GM23338 (cell line): ENCODE data around the gene BCL2L13. TPM values are rescaled to one million over a fixed set of nuclear protein-coding genes. Genes with fewer than 3 reads are reported as not detected.
A peak's percentile ranks its signal among the peaks of the same experiment; 100 is the strongest.

ENCODE experiments used
- ATAC-seq: fragments of 200-7000 bp; cut with Tn5 transposase; 3 replicates; pipeline ENCODE4 v1.9.1; 2020
- DNase-seq: peaks from one replicate; pipeline ENCODE4 v3.0.0-alpha.2; 2015; ENCODE audit warnings: low spot score
- H2AFZ ChIP-seq: fragments of 200-600 bp; sonication (generic); 2 replicates; pipeline ENCODE4 v1.8.0; 2016; ENCODE audit warnings: antibody characterized with exemption, mild to moderate bottlenecking, moderate library complexity
- H3F3A ChIP-seq: fragments of 200-600 bp; sonication (generic); replicated peaks from 2 replicates; pipeline ENCODE4 v1.8.0; 2017; ENCODE audit warnings: antibody characterized with exemption, mixed run types, low read depth
- H3K27ac ChIP-seq: fragments of 200-600 bp; sonication (generic); 2 replicates; pipeline ENCODE4 v1.6.1; 2016; ENCODE audit warnings: low read depth
- H3K27me3 ChIP-seq: fragments of 200-600 bp; sonication (generic); 2 replicates; pipeline ENCODE4 v1.8.0; 2016; ENCODE audit warnings: mild to moderate bottlenecking, mixed run types, moderate library complexity; ENCODE audit not compliant: insufficient read depth
- H3K36me3 ChIP-seq: fragments of 200-600 bp; sonication (generic); 2 replicates; pipeline ENCODE4 v1.8.0; 2016; ENCODE audit warnings: mild to moderate bottlenecking; ENCODE audit not compliant: insufficient read depth
- H3K4me1 ChIP-seq: fragments of 200-600 bp; sonication (generic); 2 replicates; pipeline ENCODE4 v1.8.0; 2016; ENCODE audit warnings: mild to moderate bottlenecking, moderate library complexity; ENCODE audit not compliant: insufficient read depth
- H3K4me2 ChIP-seq: fragments of 200-600 bp; sonication (generic); 2 replicates; pipeline ENCODE4 v1.7.1; 2017; ENCODE audit warnings: mixed run types
- H3K4me3 ChIP-seq: fragments of 200-600 bp; sonication (generic); 2 replicates; pipeline ENCODE4 v1.6.1; 2016; ENCODE audit warnings: mixed run types
- H3K79me2 ChIP-seq: fragments of 200-600 bp; sonication (generic); replicated peaks from 2 replicates; pipeline ENCODE4 v1.8.0; 2017; ENCODE audit warnings: mild to moderate bottlenecking; ENCODE audit not compliant: insufficient read depth
- H3K9me2 ChIP-seq: fragments of 200-600 bp; sonication (generic); 2 replicates; pipeline ENCODE4 v1.8.0; 2017; ENCODE audit not compliant: insufficient read depth
- H4K20me1 ChIP-seq: fragments of 200-600 bp; sonication (generic); replicated peaks from 2 replicates; pipeline ENCODE4 v1.8.0; 2017; ENCODE audit warnings: mild to moderate bottlenecking; ENCODE audit not compliant: insufficient read depth
- H3K27ac Mint-ChIP-seq: 2 replicates; pipeline ENCODE4 v1.8.0; 2020; ENCODE audit warnings: inconsistent platforms, mild to moderate bottlenecking, moderate library complexity, mixed read lengths
- H3K27me3 Mint-ChIP-seq: 3 replicates; pipeline ENCODE4 v1.8.0; 2022; ENCODE audit warnings: low read depth, mild to moderate bottlenecking, moderate library complexity, mixed read lengths, inconsistent platforms; ENCODE audit not compliant: insufficient read depth, poor library complexity
- H3K36me3 Mint-ChIP-seq: 3 replicates; pipeline ENCODE4 v1.8.0; 2021; ENCODE audit warnings: low read depth, mild to moderate bottlenecking, inconsistent platforms, moderate library complexity, mixed read lengths
- H3K4me1 Mint-ChIP-seq: 3 replicates; pipeline ENCODE4 v1.8.0; 2020; ENCODE audit warnings: mild to moderate bottlenecking, inconsistent platforms, mixed read lengths
- H3K4me3 Mint-ChIP-seq: 3 replicates; pipeline ENCODE4 v1.8.0; 2021; ENCODE audit warnings: moderate library complexity, mild to moderate bottlenecking, inconsistent platforms, mixed read lengths
- H3K9me3 Mint-ChIP-seq: 3 replicates; pipeline ENCODE4 v1.8.0; 2020; ENCODE audit warnings: moderate library complexity, mild to moderate bottlenecking, inconsistent platforms, mixed read lengths
- CREB1 ChIP-seq: fragments of 250-450 bp; sonication (Bioruptor Pico); IDR thresholded peaks from 2 replicates; pipeline ENCODE4 v1.5.0; 2020; ENCODE audit warnings: low read depth, mild to moderate bottlenecking, moderate library complexity
- EZH2 ChIP-seq: fragments of 200-600 bp; sonication (generic); IDR thresholded peaks from one replicate; pipeline ENCODE4 v1.8.0; 2017; ENCODE audit warnings: antibody characterized with exemption, mild to moderate bottlenecking, low read depth; ENCODE audit not compliant: unreplicated experiment
- EZH2phosphoT487 ChIP-seq: fragments of 200-600 bp; sonication (generic); IDR thresholded peaks from one replicate; pipeline ENCODE4 v1.8.1; 2018; ENCODE audit warnings: antibody characterized with exemption; ENCODE audit not compliant: unreplicated experiment
- NANOG ChIP-seq: IDR thresholded peaks from 2 replicates; pipeline ENCODE4 v1.6.1; 2016; ENCODE audit warnings: antibody characterized with exemption, borderline replicate concordance
- POLR2AphosphoS5 ChIP-seq: IDR thresholded peaks from 2 replicates; pipeline ENCODE4 v1.6.1; 2016; ENCODE audit warnings: antibody characterized with exemption, low read depth
- STAT1 ChIP-seq: IDR thresholded peaks from one replicate; pipeline ENCODE4 v1.6.1; 2016; ENCODE audit warnings: antibody characterized with exemption; ENCODE audit not compliant: unreplicated experiment
- ZNF114 ChIP-seq: fragments of 250-450 bp; sonication (Bioruptor Pico); IDR thresholded peaks from 2 replicates; pipeline ENCODE4 v1.5.0; 2020; ENCODE audit warnings: mild to moderate bottlenecking, moderate library complexity
- ZNF331 ChIP-seq: fragments of 250-450 bp; sonication (Bioruptor Pico); IDR thresholded peaks from 2 replicates; pipeline ENCODE4 v1.5.0; 2020; ENCODE audit warnings: low read depth, mild to moderate bottlenecking, moderate library complexity
- polyA plus RNA-seq: library from polyadenylated mRNA; unstranded; fragments of >200 nt; fragmentation: Nextera tagmentation; extraction: Ambion mirVana; gene quantifications from 2 replicates; pipeline ENCODE4 v1.2.1, GENCODE V29; 2016
- total RNA-seq: library from RNA; depleted of rRNA; stranded (reverse); fragments of >200 nt; shearing (Covaris generic); gene quantifications from 2 replicates; pipeline ENCODE4 v1.2.3, GENCODE V29; 2014
- TF ChIP-seq, protein P1 (sequence below): IDR thresholded peaks from 2 replicates; pipeline ENCODE4 v1.6.1; 2016; ENCODE audit warnings: antibody characterized with exemption
- TF ChIP-seq, protein P2 (sequence below): fragments of 250-450 bp; sonication (Bioruptor Pico); IDR thresholded peaks from 2 replicates; pipeline ENCODE4 v1.5.0; 2020; ENCODE audit warnings: mild to moderate bottlenecking, moderate library complexity
- TF ChIP-seq, protein P3 (sequence below), 2 experiments: fragments of 200-600 bp in 1 of 2; sonication (generic) in 1 of 2; conservative IDR thresholded peaks; 2 replicates each; pipeline versions ENCODE4 v1.5.1 to v1.6.1; 2016 to 2017; ENCODE audit warnings: antibody characterized with exemption in 2 of 2, low read depth in 2 of 2, mild to moderate bottlenecking in 2 of 2, moderate library complexity in 1 of 2

Gene BCL2L13
- total and polyA plus RNA-seq, 2 experiments from 2014 or later: 22.4 to 32.3 TPM

DNA sequence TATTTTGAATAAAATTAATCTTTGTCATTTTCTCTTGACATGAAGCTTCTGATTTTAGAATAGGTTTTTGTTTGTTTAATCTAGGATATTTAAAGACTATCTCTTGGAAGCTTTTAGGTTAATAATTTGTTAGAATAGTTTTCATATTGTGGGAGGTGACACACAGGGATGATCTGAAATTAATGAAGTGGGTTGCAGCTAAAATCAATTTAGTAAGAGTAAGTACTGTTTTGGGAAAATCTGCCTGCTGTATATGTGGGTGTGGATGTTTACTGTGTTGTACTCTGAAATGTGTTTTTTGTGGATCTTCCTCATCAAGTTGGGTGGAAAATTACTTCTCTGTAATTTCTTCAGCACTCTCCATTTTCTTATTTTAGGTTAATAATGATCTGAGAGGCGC is 68.4 kb downstream of the BCL2L13 start:
- ATAC-seq: no peak

More for the DNA sequence above, 68.4 kb downstream of the BCL2L13 start:
- Mint-ChIP-seq H3K4me3 (no peak overlapping the region), H3K4me1 (peaks cover 8% of the 10 kb centered on the region; the same call in 2 of the 3 replicates), H3K27ac (peak overlapping the region; percentile 96), H3K27me3 (peaks cover 2% of the 10 kb centered on the region), H3K36me3 (peaks cover 19% of the 10 kb centered on the region; the same call in 2 of the 3 replicates), H3K9me3 (no peaks in the 10 kb centered on the region)
- no peaks in the 10 kb centered on the region for H3K27me3 ChIP-seq
- TF ChIP-seq, protein P1, sequence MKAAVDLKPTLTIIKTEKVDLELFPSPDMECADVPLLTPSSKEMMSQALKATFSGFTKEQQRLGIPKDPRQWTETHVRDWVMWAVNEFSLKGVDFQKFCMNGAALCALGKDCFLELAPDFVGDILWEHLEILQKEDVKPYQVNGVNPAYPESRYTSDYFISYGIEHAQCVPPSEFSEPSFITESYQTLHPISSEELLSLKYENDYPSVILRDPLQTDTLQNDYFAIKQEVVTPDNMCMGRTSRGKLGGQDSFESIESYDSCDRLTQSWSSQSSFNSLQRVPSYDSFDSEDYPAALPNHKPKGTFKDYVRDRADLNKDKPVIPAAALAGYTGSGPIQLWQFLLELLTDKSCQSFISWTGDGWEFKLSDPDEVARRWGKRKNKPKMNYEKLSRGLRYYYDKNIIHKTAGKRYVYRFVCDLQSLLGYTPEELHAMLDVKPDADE: no peak
- TF ChIP-seq, protein P2, sequence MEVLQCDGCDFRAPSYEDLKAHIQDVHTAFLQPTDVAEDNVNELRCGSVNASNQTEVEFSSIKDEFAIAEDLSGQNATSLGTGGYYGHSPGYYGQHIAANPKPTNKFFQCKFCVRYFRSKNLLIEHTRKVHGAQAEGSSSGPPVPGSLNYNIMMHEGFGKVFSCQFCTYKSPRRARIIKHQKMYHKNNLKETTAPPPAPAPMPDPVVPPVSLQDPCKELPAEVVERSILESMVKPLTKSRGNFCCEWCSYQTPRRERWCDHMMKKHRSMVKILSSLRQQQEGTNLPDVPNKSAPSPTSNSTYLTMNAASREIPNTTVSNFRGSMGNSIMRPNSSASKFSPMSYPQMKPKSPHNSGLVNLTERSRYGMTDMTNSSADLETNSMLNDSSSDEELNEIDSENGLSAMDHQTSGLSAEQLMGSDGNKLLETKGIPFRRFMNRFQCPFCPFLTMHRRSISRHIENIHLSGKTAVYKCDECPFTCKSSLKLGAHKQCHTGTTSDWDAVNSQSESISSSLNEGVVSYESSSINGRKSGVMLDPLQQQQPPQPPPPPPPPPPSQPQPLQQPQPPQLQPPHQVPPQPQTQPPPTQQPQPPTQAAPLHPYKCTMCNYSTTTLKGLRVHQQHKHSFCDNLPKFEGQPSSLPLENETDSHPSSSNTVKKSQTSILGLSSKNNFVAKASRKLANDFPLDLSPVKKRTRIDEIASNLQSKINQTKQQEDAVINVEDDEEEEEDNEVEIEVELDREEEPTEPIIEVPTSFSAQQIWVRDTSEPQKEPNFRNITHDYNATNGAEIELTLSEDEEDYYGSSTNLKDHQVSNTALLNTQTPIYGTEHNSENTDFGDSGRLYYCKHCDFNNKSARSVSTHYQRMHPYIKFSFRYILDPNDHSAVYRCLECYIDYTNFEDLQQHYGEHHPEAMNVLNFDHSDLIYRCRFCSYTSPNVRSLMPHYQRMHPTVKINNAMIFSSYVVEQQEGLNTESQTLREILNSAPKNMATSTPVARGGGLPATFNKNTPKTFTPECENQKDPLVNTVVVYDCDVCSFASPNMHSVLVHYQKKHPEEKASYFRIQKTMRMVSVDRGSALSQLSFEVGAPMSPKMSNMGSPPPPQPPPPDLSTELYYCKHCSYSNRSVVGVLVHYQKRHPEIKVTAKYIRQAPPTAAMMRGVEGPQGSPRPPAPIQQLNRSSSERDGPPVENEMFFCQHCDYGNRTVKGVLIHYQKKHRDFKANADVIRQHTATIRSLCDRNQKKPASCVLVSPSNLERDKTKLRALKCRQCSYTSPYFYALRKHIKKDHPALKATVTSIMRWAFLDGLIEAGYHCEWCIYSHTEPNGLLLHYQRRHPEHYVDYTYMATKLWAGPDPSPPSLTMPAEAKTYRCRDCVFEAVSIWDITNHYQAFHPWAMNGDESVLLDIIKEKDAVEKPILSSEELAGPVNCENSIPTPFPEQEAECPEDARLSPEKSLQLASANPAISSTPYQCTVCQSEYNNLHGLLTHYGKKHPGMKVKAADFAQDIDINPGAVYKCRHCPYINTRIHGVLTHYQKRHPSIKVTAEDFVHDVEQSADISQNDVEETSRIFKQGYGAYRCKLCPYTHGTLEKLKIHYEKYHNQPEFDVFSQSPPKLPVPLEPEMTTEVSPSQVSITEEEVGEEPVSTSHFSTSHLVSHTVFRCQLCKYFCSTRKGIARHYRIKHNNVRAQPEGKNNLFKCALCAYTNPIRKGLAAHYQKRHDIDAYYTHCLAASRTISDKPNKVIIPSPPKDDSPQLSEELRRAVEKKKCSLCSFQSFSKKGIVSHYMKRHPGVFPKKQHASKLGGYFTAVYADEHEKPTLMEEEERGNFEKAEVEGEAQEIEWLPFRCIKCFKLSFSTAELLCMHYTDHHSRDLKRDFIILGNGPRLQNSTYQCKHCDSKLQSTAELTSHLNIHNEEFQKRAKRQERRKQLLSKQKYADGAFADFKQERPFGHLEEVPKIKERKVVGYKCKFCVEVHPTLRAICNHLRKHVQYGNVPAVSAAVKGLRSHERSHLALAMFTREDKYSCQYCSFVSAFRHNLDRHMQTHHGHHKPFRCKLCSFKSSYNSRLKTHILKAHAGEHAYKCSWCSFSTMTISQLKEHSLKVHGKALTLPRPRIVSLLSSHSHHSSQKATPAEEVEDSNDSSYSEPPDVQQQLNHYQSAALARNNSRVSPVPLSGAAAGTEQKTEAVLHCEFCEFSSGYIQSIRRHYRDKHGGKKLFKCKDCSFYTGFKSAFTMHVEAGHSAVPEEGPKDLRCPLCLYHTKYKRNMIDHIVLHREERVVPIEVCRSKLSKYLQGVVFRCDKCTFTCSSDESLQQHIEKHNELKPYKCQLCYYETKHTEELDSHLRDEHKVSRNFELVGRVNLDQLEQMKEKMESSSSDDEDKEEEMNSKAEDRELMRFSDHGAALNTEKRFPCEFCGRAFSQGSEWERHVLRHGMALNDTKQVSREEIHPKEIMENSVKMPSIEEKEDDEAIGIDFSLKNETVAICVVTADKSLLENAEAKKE (CRISPR knock-in tag): no peak
- TF ChIP-seq NANOG (no peak), ZNF114 (no peak), POLR2AphosphoS5 (no peak), STAT1 (no peak), EZH2 (no peak), ZNF331 (CRISPR knock-in tag) (no peak), CREB1 (CRISPR knock-in tag) (no peak), EZH2phosphoT487 (no peak)
- TF ChIP-seq, protein P3, sequence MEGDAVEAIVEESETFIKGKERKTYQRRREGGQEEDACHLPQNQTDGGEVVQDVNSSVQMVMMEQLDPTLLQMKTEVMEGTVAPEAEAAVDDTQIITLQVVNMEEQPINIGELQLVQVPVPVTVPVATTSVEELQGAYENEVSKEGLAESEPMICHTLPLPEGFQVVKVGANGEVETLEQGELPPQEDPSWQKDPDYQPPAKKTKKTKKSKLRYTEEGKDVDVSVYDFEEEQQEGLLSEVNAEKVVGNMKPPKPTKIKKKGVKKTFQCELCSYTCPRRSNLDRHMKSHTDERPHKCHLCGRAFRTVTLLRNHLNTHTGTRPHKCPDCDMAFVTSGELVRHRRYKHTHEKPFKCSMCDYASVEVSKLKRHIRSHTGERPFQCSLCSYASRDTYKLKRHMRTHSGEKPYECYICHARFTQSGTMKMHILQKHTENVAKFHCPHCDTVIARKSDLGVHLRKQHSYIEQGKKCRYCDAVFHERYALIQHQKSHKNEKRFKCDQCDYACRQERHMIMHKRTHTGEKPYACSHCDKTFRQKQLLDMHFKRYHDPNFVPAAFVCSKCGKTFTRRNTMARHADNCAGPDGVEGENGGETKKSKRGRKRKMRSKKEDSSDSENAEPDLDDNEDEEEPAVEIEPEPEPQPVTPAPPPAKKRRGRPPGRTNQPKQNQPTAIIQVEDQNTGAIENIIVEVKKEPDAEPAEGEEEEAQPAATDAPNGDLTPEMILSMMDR (conservative IDR thresholded peaks at IDR 0.05; ENCODE audit: low read depth in 2 of 2): no peak
- no peaks in the 10 kb centered on the region for H4K20me1 ChIP-seq
- H3K79me2 ChIP-seq: no peaks in the 10 kb centered on the region
- no peak overlapping the region for H2AFZ ChIP-seq
- no peak for DNase-seq
- H3K36me3 ChIP-seq: 0 out of 2 replicates have a peak, but pooled peaks cover 4% of the 10 kb centered on the region
- no peak overlapping the region for H3K4me2 ChIP-seq
- no peaks in the 10 kb centered on the region for H3K4me1 ChIP-seq
- no peaks in the 10 kb centered on the region for H3K9me2 ChIP-seq
- H3K4me3 ChIP-seq: no peak overlapping the region
- no peaks in the 10 kb centered on the region for H3F3A ChIP-seq
- no peak overlapping the region for H3K27ac ChIP-seq
